ENCODE data around the gene ARHGDIA.
"Not testable (repeated sequence)": the region's sequence is repeated elsewhere in the genome, so short reads cannot be mapped to it uniquely, and the experiment has no call there.

ARHGDIA gene

DNA sequence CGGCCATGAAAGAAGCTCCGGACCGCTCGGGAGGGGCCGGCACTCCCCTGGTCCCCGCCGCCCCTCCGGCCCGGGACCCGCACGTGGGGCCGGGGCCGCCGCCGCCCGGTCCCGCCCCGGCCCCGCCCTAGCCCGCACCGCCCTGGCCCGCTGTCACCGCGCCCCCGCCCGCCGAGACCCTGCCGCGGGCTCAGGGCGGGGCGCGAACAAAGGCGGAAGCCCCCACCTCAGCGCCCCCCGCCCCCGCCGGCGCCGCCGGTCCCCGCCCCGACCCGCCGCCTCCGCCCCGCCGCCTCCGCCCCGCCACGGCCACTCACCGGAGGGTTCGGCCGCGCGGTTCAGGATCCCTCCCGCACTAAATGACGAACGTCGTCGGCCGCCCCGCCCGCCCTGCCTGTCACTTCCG is at the start of gene ARHGDIA:
ARHGDIA (minus strand) TSS at position 357 of the 406 bp plus-strand sequence. CDS start 1,407 bp downstream, outside the sequence.
- no peak for DNase-seq (ENCODE audit: low read depth in 3 of 3)

DNA sequence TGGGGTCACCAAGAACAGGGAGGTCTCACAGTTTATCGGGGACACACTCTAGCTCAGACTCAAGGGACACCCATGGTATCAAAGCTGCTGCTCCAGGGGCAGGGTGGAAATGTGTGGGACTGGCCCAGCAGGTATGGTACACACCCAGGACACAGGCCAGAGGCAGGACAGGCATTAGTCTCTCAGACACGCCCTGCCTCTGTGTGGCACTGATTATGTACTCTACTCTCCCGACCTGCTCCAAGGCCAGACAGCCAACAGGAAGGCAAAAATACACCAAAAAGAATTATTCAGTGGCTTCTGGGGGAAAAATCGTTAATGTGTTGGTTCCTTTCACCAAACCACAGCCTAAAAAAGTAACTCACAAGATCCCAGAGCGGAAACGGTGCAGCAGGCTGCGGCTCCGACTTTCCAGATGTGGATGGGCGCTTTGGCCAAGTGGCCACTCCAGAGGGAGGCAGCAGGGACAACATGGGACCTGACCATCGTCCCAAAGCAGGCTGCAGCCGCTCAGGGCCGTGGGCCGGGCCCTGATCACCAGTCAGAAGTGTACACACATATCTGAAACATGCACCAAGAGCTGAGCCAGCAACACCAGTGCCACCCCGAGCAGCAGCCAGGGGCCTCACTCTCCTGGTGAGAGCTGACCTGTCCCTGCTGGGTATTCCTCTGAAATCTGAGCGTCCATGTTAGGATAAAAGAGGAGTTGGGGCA is 47.9 kb upstream of the ARHGDIA start:
- DNase-seq (ENCODE audit: low read depth in 3 of 3) = no peak

DNA sequence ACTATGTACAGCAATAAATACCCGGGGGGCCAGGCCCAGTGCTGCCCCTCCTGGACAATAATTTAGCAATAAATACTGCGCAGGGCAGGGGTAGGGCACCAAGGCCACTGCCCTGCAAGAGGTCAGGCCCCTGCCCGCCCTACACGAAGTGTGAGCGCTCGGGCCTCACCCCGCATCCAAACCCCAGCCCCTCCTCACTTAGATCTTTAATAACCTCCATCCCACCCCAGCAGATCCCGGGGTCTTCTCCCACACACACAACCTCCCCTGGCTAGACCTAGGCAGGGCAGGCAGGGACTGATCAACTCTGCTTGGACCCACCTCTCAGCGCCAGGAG is 47.2 kb upstream of the ARHGDIA start:
- DNase-seq (ENCODE audit: low read depth in 3 of 3) = not testable (repeated sequence)

DNA sequence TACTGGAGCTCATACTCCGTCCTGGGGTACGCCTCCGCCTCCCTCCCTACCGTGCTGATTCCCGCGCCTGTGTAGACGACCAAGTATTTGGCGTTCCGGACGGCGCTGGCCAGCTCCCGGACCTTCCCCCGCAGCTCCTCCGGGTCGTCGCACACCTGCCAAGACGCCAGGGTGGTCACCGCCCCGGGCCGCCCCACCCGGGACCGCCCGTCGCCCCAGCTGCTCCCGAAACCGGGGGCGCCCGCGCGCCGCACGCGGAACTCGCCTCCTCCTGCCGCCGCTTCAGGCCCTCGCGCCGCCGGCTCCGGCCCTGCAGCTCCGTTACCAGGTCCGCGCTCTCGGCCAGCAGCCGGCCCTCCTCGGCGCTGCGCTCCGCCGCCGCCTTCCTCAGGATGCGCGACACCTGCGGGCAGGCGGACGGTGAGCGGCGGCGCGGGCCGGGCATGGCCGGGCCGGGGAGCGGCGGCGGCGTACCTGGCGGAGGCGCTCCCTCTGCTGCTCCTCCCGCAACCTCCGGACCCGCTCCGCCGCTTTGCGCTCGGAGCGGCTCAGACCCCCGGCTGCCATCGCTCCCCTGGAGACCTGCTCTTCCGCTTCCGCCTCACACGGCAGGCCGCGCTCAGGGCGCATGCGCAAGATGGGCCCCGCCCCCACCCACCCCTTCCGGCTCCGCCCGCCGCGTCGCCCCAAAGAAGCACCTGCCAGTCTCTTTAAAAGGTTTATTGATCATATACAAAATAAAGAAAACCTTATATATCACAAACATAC is 46.6 kb upstream of the ARHGDIA start, which contains the start of gene SIRT7:
SIRT7 (minus strand) TSS at position 612 of the 768 bp plus-strand sequence; CDS start at position 567, 45 bp downstream.
- peak; percentile 58 to 66 (median 59) for DNase-seq (ENCODE audit: low read depth in 3 of 3)

DNA sequence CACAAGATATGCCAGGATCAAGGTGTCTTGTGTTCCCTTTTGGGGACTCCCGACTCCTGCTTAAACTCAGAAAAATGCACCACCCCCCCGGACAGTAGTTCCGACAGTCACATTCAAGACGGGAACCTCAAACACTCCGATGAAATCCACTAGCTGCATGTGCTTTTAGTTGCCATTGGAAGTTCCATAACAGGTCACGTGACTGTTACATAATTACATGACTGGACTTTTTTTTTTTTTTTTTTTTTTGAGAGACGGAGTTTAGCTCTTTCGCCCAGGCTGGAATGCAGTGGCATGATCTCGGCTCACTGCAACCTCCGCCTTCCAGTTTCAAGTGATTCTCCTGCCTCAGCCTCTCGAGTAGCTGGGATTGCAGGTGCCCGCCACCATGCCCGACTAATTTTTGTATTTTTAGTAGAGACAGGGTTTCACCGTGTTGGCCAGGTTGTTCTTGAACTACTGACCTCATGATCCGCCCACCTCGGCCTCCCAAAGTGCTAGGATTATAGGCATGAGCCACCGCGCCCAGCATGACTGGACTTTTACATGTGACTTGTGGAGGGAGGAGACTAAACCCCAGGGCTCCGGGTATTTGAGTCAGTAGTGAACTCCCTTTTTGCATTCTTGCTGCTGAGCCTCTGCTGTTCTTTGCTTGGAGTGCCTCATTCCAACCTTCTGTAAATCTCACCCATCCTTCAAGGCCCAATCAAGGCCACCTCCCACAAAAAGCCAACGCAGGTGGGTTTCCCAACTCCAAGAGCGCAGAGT is 45.3 kb upstream of the ARHGDIA start:
- no peak for DNase-seq (ENCODE audit: low read depth in 3 of 3)

DNA sequence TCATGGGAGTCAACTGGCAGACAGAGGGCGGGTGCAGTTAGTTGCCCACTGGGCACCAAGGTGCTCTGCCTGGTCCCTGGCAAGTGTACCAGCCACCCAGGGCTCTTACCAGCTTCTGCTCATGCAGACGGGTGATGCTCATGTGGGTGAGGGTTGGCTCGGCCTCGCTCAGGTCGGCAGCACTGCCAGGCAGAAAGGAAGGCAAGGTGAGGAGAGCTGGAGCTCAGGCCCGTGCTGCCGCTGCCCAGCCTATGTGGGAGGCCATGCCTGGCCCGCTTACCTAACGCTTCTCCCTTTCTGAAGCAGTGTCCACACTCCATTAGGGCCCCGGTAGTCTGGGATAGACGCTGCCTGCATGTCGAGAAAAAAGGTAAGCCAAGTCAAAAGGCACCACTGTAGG is 44.2 kb upstream of the ARHGDIA start:
- no peak for DNase-seq (ENCODE audit: low read depth in 3 of 3)

DNA sequence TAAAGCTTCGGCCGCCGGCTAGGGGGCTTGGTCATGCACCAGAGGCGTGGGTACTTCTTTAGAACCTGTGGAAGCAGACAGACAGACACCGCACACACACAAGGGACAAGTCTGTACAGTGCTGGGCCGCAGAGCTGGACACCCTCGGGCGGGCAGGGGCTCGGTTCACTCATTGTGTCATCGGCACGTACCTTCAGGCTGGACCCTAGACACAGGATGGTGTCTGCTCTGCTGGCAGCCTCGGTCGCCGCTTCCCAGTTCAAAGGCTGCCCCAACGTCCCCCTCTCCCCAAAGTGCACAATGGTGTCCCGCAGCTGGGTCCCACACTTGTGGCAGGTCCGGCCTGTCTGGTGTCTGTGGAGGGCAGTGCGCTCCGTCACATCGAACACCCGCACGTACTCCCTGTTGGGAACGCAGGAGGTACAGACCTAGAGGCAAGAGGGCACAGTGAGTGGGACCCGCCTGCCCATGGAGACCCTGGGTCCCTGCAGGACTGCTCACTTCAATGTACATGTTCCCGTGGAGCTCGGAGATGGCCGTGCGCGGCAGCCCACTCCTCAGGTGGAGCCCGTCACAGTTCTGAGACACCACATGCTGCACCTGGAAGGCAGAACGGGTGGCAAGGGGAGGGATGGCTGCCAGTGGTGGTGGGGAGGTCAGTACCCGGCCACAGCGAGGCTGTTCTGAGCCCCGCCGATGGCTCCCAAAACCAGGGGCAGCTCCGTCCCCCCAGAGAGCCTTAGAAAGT is 43.1 kb upstream of the ARHGDIA start:
- no peak for DNase-seq (ENCODE audit: low read depth in 3 of 3)

DNA sequence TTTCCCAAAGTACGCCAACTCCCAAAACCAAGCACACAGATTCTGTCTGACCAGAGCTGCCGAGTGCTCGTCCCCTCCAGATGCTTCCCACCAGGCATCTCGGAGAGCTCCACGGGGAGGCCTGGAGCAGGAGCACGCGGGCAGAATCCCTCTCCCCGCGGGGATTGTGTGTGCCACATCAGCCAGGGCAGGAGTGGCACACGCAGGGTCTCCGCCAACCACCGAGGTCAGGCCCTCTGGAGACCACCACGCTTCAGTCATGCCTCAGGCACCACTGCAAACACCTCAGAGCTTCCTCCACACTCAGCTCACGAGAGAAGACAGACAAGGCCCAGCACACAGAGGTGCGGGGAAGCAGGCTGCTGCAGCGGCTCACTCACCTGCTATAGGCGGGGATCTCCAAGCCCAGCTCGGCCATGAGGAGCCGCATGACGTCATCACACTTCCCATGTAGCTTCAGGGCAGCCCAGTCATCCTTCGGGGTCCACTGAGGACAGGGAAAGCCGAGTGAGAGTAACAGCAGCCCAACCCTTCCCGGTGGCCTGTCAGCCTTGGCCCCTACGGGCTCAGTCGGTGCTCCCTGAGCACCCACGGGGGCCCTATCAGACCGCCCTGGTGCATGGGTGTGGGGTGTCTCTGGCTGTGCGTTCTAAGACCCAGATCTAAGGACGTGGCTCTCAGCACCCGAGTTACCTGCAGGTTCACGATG is 42.4 kb upstream of the ARHGDIA start:
- DNase-seq (ENCODE audit: low read depth in 3 of 3) = no peak

DNA sequence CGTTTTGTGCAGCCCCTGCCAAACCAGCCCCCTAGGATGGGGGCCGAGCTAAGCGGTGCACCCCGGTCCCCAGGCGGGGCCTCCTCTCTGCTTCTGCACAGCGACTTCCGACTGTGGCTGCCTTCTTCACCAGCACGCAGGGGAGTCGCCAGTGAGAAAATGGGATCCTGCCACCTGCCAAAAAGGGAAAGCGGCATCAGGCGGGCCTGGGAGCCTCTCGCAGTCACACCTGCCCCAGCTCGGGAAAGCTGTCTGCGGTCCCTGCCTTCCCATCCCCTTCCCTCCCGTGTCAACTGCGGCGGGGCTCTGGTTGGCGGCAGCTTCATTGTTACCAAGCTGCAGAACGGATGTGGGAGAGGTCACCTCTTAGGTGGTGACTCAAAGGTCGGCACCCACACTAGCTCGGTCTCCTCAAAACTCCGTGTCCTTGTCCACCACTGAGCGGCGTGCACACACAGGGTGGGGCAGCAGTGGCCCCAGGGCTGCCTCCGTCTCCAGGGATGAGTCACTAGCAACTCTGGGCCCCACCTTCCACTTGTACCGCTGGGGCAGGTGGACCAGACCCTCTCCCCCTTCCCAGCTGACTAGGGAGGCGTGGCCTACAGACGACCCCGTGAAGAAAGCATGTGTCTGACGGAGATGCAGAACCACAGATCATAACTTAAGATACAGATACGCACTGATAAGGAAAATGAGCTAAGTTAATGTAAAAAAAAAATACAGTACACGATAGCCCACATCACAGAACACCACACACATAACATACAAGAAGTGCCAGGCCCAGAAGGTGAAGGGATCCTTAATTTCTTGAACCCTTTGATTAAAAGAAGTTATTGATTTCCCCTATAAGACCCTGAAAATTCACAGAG is 41.5 kb upstream of the ARHGDIA start:
- DNase-seq (ENCODE audit: low read depth in 3 of 3) = no peak

DNA sequence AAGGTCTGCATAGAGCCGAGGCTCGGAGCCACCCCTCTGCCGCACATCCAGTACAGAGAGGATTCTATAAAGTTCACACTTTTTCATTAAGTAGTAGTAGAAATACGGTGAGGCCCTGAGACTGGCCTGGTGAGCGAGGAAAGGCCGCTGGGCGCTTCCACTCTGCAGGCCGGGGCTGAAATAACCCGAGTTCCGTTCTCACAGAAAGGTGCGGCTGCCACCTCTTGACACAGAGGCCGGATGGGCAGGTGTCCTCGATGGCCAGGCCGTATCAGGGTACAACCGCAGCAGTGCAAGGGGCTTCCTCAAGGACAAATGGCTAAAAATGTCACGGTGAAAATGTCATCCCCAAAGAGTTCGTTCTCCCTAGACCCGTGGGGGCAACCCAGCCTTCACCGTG is 40.8 kb upstream of the ARHGDIA start:
- DNase-seq (ENCODE audit: low read depth in 3 of 3) = no peak

DNA sequence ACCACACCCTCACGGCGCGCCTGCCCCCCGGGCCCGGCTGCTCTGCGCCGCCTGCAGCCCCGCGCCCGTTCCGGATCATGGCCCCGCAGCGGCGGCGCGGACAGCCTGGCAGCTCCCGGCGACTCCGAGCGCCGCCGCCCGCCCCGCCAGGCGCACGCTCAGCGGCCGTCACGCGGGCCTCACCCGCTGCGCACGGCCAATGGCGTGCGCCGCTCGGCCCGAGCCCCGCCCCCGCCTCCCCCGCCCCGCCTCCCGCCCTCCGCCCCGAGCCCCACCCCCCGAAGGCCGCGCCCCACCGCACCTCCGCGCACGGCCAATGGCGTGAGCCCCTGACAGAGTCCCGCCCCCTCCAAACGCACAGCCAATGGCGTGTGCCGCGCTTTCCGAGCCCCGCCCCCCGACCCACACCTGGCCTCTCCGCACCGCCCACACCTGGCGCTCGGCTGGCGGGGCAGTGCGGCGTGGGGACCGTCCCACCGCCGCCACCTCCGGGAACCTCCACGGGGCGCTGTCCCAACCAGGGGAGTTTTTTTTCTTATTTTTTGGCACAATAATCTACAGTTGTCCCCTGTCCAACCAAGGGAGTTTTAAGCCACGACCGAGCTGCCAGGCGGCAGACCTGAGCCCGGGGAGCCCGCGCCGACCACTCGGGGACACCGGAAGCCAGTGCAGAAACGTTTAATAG is 40.3 kb upstream of the ARHGDIA start, which contains the start of gene PCYT2:
PCYT2 (minus strand) TSS at position 123 of the 685 bp plus-strand sequence; CDS start at position 79, 44 bp downstream.
- peak; percentile 87 to 95 (median 89) for DNase-seq (ENCODE audit: low read depth in 3 of 3)

DNA sequence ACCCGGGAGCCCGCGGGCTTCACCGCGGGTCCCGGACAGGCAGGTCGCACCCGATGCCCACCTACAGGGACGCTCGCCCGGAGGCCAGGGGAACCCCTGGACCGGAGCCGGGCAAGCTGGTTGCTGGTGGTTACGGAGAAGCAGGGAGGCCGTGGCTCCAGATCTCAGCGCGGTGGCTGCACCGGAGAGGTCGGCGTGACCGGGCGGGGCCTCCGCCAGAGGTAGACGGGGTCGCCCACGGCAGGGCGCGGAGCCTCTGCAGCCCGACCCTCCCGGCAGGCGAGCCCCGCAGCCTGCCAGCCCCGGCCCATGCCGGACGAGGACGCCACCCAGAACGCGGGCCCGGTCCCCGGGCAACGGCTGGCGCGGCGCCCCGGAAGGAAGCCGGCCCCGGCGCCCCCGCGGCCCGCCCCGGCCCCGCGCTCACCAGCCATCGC is 39.7 kb upstream of the ARHGDIA start:
- DNase-seq (ENCODE audit: low read depth in 3 of 3) = no peak

DNA sequence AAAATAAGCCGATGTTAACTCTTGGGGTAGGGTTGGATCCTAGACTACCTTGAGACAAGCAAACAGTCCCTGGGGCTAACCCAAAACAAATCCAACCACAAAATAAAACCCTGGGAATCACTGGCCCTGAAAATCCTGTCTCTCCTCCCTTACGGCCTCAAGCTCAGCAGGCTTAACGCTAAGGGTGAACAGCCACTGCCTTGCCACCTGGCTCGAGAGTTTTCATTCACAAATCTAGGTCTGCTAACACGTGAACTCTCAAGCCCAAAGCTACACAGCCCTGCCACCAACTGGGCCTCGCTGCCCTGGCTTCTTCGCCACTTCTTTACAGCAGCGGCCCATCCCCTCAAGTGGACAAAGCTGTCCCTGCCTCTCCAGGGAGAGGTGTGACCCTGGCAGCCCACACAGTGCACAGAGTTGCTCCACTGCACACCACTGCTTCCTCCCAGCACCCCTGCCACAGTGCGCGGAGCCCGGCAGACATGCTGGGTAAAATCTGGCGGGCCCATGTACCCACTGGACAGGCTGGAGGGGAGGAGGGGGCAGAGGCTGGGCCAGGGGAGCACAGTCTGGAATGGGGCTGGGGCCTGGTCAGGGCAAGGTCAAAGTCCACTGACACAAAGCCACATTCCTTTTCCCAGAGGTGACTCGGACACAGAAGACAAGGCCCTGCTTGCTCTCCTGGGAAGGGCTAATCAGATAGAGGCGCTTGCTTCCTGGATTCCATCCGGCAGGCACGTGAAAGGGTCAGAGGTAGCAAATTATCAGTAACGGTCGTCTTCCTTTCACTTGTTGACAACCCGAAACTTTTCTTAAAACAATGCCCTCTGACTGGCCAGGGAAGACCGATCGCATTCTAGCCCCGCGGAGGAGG is 39.1 kb upstream of the ARHGDIA start:
- DNase-seq (ENCODE audit: low read depth in 3 of 3) = no peak

DNA sequence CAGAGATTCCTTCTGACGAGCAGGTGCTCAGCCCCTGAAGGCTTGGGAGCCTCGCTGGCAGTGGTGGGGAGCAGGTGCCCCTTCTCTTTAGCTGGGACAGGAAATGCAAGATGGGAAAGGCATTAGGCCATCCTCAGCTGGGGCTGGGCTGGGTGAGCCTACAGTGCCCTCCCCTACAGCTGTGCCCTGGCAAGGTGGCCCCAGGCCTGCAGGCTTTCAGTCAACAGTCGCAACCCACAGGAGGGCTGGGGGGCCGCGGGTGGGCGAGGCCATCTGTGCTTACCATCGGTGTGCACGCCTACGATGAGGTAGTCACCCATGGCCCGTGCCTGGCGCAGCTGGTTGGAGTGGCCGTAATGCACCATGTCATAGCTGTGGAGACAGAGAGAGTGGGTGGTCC is 38.1 kb upstream of the ARHGDIA start:
- DNase-seq (ENCODE audit: low read depth in 3 of 3) = no peak

DNA sequence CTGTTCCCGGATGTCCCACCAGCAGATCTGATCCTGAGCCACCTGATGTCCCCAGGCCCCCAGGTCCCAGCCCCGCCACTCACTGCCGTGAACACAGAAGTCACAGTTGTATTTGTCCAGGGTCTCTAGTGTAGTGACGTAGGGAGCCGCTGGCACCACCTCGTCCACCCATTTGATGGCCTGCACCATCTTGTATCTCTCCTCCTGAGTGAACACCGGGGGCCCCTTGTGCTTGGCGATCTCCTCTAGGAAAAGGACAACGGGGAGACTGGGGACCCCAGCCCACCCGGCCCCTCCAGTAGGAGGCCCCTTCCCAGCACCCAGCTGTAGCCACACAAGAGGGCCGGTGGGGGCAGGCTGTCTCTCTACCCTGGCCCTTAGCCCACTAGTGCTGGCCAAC is 37.7 kb upstream of the ARHGDIA start:
- no peak for DNase-seq (ENCODE audit: low read depth in 3 of 3)

DNA sequence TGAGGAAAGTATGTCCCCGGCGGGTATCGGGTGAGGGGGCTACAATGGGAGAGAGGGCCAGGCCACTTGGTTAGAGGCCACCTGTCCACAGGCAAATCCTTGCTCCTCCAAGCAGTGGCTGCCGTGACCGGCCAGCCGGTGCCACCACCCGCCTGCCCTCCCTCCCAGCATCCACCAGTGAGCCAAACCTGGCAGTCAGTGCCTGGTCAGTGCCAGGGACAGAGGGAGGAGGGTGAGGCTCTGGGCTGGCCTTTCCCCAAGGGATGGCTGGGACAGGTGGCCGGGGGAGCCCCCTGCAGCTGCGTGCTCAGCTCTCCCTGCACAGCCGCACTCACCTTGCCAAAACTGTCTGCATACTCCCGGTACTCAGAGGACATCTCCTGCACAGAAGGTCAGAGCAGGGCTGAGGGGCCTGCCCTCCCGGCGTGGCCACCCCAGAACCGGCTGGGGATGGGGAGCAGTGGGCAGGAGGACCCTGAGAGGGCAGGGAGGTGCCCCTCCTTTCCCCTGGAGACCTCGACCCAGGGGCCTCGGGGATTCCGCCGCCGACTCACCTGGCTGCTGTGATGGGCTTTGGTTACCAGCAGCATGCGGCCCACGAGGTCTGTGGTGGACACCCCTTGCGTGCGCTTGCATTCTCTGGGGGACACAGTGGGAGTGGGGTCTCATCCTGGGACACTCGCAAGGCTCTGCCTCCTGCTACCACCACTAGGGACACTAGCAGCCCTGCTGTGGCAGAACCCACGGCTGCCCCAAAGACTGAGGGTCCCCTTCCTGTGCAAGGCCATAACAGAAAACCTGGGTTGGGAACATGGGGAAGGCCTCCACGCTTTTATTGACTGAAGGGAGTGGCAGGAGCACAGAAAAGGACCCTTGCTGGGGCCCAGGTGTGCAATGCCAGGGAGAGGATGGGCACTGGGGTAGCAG is 36.3 kb upstream of the ARHGDIA start:
- DNase-seq (ENCODE audit: low read depth in 3 of 3) = no peak

All from stimulated activated CD4-positive, alpha-beta T cell treated with anti-CD3 and anti-CD28 coated beads, TNF-alpha, amount 100 ng/mL, for 48 hours (primary cell).